Measurements from ENCODE around the gene CALN1.
"Not testable (repeated sequence)": the region's sequence is repeated elsewhere in the genome, so short reads cannot be mapped to it uniquely, and the experiment has no call there.

CALN1 gene

DNA sequence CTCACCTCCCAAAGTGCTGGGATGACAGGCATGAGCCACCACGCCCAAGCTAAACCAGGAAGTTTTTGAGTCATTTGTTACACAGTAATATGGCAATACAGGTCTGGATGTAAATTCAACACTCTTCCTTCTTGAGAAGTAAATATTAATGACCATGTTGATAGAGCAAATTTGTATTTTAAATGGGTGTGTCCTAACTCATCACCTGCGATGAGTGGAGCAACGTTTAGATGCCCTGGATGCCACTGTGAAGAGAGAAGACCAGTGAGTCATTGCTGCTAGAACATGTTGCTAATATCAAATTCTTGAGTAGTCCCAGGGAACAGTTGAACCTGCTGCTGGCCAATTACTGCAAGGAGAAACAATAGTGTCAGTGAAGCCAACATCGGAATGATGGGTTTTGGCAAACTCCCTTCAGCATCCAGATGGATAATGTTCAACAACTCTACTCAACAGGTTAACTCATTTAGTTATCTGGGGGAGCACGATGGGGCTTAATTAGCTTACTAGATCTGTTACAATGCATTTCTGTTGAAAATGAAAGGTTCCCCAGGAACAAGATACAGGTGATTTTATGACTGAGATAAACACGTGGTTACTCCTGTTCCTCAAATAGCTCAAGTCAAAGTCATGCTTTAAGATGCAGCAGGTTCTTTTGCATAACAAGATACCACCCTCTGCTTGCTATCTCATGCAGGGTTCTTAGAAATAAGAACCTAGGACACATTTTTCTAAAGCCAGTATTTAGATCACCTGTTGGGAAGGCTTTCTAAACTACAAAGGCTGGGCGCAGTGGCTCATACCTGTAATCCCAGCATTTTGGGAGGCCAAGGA, 146.8 kb downstream of the CALN1 start:
- DNase-seq = no peak

DNA sequence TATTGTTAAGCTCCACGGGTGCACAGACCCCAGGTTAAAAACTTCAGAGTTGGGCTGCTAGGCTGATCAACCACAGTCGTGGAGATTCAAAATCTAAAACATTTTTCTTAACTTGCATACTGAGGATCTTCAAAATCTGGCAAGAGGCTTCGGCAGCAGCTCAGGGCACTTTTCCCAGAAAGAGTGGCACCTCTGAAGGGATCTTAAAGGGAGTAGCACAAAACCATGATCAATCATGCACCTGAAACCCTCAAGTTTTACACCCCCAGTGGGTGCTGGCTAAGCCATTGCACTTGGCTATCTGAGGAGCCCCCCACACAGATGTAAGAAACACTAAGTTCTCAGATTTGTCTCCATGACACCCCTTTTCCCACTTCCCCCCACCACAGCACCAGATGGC, 151.7 kb downstream of the CALN1 start:
- no peak for DNase-seq

DNA sequence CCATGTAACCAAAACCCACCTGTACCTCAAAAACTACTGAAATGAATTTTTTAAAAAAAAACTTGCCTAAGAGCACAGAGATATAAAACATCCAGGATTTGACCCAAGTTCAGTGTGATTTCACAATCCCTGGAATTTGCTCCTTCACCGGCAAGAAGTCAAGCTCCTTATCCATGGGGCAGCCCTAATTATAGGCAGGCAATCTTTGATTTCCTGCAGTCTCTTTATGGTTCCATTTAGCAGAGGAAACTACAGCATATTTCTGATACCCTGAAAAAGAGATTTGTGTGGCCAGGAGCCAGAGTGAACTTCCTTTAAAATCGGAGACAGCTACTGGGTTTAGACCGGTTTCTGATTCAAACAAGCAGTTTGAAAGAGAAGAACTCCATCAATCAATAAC, 154.1 kb downstream of the CALN1 start:
- no peak for DNase-seq

DNA sequence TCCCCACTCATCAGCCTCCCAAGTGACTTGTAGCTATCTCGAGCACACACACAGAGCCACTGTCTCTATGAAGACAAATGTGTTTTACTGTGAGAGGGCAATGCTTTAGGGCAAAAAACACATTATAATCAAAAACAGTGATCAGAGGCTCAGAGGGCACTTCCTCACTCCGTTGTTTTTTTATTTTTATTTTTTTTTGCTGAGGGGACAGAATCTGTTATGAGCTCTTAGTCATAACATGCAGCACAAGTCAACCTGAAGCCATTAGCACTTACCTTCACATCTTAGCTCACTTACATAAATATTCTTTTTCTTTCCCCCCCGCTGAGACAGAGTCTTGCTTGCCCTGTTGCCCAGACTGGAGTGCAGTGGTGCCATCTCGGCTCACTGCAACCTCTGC, 157.7 kb downstream of the CALN1 start:
- no peak for DNase-seq

- no peak for DNase-seq
Measured at GRCh38 chr7:72249106-72249505, 163.0 kb downstream of the CALN1 start.

DNA sequence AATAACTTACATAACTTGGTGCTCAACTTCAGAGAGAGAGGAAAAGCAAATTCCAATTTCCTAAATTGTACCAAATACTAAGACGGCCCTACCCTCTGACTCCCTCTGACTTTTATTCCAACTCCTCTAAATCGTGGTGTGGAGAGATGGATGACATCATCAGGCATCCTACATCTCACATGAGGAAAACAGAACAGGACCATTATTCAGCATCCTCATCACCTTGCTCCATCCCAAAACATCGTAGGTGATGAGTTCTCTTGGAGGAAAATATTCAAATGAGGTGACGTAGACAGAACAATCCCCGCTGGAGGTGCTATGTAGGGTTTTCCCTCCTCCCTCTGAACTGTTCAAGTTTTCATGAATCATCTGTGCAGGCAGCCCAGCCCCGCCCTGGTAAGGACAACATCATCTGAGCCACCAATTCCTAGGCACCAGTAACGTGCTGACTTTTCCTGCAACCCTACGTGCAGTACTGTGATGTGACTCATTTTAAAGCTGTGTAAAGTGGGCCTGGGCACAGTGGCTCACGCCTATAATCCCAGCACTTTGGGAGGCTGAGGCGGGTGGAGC, 167.2 kb downstream of the CALN1 start:
- no peak for DNase-seq

DNA sequence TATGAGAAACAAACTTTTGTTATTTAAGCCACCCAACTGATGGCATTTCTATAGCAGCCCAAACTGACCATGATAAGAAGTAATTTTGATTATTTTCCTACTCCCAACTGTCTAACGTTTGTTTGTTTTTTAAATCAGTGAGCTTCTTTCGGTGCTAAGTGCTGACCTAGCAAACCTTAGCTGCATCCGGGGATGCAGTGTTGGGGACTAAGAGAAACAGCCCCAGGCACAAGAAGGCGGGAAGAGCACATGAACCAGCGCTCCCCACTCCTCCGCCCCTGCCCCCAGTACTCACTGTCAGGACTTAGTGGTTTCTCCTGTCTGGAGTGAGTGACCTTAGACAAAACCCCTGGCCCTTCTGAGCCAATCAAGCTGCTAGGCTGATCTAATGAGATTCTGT, 168.8 kb downstream of the CALN1 start:
- DNase-seq = no peak

DNA sequence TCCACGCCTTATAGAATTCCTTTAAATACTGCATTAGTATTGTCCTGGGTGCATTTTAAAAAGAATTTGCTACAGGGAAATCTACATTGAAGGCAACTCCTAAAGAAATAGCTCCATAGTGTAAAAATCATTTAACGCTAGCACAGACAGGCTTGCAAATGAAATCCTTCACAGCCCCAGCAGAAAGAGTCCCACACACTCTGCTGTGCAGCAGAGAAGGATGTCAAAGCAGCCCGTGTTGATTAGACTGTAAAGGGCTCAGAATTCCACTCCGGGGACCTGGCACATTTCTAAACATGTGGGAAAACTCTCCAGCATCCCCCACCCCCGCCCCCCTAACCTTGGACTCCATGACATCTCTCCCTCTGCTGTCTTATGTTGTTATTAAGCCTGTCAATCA, 176.8 kb downstream of the CALN1 start:
- DNase-seq = no peak

DNA sequence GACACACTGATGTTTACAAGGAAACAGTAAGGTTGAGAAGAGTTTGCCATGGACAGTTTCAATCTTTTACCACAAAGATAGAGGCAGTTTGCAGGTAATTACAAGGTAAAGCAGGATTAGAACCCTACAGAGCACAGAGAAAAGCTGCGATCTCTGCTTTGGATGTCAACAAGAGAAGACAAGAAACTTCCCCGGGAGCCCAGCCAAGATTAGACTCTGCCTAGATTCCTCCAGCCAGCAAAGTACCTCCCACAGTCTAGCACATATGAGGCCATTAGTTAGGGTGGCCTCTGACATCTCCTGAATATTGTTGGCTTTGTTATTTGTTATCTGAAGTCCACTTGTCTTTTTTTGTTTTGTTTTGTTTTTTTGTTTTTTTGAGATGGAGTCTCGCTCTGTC, 178.1 kb downstream of the CALN1 start:
- no peak for DNase-seq

GRCh38 chr7:72230281-72230680, 181.9 kb downstream of the CALN1 start:
- DNase-seq = no peak

- no peak for DNase-seq
Measured at GRCh38 chr7:72223351-72223750, 188.8 kb downstream of the CALN1 start.

DNA sequence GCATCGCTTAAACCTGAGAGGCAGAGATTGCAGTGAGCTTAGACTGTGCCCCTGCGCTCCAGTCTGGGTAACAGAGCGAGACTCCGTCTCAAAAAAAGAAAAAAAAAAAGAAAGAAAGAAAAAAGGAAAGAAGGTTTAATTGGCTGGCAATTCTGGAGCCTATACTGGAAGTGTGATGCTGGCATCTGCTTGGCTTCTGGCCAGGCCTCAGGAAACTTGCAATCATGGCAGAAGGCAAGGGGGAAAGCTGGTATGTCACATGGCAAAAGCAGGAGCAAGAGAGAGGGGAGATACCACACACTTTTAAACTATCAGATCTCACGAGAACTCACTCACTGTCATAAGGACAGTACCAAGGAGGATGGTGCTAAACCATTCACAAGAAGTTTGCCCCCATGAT, 190.0 kb downstream of the CALN1 start:
- no peak for DNase-seq

DNA sequence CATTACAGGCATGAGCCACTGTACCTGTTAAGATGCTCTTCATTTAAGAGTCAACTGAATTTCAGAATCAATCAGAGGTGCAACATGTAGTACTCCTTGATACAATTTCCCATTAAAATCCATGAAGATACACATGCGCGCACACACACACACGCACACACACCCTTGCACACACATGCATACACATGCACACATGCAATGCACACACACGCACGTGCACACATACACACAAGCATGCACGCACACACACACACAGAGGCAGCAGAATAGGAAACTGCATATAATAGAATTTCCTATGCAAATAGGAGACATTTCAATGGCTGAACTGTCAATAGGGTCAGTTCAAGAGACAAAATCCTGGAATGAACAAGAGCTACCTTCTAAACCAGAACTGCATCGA, 192.6 kb downstream of the CALN1 start:
- no peak for DNase-seq

DNA sequence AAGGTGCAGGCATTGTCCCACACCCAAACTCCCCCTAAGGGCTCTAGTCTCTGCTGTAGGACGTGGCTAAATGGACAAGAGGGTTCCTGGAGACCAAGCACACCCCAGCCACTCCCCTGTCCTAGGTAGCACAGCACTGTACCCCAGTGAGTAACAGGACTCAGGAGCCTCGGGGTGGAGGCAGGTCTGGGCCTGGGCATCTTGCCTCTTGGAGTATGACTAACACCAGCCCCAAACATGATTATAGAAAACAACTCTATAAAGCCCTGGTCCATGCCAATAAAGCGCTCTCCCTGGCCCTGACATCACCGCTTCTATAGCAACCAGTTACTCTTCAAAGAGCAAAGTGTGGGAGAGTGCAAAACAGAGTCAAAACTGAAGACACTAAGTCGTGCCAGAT, 195.0 kb downstream of the CALN1 start:
- no peak for DNase-seq

GRCh38 chr7:72213769-72214168, 198.4 kb downstream of the CALN1 start:
- DNase-seq = no peak

DNA sequence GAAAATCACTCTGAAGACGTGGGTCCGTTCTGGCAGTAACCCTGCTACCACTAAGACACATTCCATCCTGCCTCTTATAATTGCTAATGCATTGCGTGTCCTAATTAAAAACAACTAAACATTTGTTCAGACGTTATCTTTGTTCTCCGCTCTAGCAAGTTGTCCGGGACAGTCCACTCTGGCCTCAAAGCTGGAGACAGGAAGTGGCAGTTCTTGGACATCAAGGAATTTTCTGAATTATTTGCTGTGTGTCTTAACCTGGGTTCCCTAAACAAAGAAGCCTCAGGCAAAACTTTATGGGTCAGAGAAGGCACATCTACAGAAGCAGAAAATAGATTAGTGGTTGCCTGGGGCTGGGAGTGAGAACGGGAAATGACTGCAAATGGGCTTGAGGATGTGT, 199.1 kb downstream of the CALN1 start:
- no peak for DNase-seq

GRCh38 chr7:72211175-72211574, 201.0 kb downstream of the CALN1 start:
- no peak for DNase-seq

GRCh38 chr7:72209006-72209405, 203.1 kb downstream of the CALN1 start:
- not testable (repeated sequence) for DNase-seq

- no peak for DNase-seq
Measured at GRCh38 chr7:72196176-72196575, 216.0 kb downstream of the CALN1 start.

DNA sequence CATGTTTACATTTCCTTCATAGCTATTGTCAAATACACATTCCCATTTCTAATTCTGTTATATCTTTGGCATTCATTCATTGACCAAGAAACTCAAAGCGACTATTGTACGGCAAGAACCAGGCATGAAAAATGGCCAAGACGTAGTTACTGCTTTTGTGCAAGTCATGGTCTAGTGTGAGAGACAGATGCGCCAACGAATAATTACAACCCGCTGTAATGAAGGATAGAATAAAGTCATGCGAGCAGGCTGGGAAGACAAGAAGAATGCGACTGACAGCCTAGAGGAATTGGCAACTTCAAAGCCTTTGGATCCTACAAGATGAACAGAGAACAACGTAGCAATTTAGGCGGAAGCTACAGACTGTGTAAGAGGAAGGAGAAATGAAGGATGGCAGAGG, 221.2 kb downstream of the CALN1 start:
- no peak for DNase-seq

DNA sequence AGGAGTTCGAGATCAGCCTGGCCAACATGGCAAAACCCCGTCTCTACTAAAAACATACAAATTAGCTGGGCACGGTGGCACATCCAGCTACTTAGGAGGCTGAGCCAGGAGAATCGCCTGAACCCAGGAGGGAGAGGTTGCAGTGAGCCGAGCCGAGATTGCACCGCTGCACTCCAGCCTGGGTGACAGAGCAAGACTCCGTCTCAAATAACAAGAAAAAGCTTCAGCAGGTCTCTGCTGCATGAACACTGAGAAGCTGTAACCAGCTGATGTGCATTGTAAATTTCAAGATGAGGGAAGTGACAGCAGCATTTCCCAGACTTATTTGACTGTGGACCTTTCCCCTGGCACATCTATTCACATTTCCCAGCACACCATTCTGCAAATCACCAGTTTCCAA, 222.0 kb downstream of the CALN1 start:
- no peak for DNase-seq

- no peak for DNase-seq
Measured at GRCh38 chr7:72187179-72187578, 225.0 kb downstream of the CALN1 start.

- DNase-seq = no peak
Measured at GRCh38 chr7:72183835-72184234, 228.3 kb downstream of the CALN1 start.

- DNase-seq = no peak
Measured at GRCh38 chr7:72182036-72182435, 230.1 kb downstream of the CALN1 start.

DNA sequence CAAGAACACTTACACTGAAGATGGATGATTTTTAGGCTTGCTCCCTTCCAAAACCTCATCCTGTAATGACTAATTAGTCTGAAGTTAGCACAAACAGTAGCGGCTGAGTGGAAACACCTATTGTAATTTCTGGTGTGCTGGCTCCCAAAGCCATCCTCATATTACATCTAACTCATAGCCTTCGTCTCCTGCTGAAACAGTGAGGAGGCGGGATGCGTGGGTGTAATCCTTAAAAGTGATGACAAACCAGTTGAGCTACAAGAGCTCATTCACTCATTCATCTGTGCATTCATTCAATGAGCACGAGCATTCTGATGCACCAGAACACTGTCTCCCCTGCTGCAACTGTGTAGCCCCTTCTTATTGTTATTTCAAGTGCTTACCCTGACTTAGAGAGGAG, 235.3 kb downstream of the CALN1 start:
- no peak for DNase-seq

All from NCI-H524 treated with DMSO at 0.1 percent for 48 hours (cell line).